ENCODE results near the gene RNF25. TPM values are rescaled to one million over a fixed set of nuclear protein-coding genes. Genes with fewer than 3 reads are reported as not detected.

Gene RNF25
- 35.3 and 40.7 TPM in 2 replicates for total RNA-seq (2021)
- long read RNA-seq, transcript RNF25-201 (10 exons, 1,914 nt) = major isoform, 172 of 200 reads
- long read RNA-seq, partial matches to known transcripts = 2 of 200 reads
- long read RNA-seq, other reads (novel, unspliced or antisense) = 26 of 200 reads

DNA sequence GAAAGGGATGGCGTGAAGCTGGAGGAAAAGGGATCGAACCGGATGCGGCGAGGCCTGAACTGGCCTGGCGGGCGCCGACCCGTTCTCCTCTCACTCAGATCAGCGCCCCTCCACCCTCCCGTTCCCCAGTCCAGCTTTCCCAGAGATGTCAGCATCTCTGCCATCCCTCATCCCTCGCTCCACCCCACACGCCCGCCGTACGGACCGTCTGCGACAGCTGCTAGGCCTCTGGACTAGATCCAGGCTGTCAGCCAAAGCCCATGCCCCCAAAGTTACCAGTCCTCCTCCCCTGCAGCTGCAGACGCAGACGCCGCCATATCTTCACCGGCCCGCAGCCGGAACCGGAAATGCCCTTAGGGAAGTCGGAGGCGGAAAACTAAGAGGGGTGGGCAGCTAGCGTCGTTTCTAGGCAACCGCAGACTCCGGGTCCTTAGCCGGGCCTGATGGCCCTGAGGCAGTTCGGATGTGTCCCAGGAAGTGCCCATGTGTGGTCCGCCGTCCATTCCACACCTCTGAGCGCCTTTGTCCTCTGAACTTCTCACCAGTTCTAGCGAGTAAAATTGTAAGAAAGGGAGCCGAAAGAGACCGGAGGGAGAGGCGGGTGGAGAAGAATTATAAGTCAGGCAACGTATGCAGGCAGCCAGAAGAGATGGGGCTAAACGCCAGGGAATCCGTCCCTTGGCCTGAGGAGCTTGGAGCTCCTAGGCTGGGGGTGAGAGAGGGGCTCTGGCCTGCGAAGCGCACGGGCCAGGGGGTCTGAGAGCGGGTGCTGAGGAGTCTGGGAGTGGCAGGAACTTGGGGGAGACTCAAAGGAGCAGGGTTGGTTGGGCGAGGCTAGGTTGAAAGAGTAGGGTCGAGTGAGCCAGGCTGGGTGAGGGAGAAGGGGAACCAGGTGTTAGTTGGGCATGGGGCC lies at the start of gene RNF25, which contains the start of gene STK36:
Gene RNF25 (minus strand): TSS at position 349 of the 913 bp plus-strand sequence. CDS start 32 bp downstream, at position 317.
Gene STK36 (plus strand): TSS at position 433 of the 913 bp plus-strand sequence. CDS start 744 bp downstream, outside the sequence.
- Histone ChIP-seq H2AK5ac (ENCODE audit: insufficient read length, low read length) (no peak within 1 kb of the TSS), H2BK12ac (ENCODE audit: insufficient read length, low read depth, low read length) (no peak within 1 kb of the TSS), H3T11ph (ENCODE audit: low read length) (no peak within 1 kb of the TSS), H3K79me1 (ENCODE audit: insufficient read depth, low read depth, low read length, poor library complexity, severe bottlenecking) (no peaks in the 10 kb centered on the region), H3K9me3 (ENCODE audit: control insufficient read depth, low read depth, low read length) (no peaks in the 10 kb centered on the region), H3K18ac (ENCODE audit: insufficient read length, low read depth, low read length) (peak within 1 kb of the TSS; percentile 88), H2BK15ac (ENCODE audit: low read depth, low read length) (no peak within 1 kb of the TSS), H2BK5ac (ENCODE audit: insufficient read length, low read length) (no peak within 1 kb of the TSS), H4K91ac (ENCODE audit: insufficient read length, low read depth, low read length) (no peak within 1 kb of the TSS), H3K27me3 (ENCODE audit: insufficient read depth, low read length) (no peaks in the 10 kb centered on the region), H3K27ac (ENCODE audit: insufficient read length, low read depth, low read length) (no peak within 1 kb of the TSS), H4K5ac (ENCODE audit: insufficient read length, low read depth, low read length) (no peak within 1 kb of the TSS), H3K14ac (ENCODE audit: insufficient read depth, low read length) (peak within 1 kb of the TSS; percentile 82; the same call in 1 of the 2 replicates), H2BK120ac (ENCODE audit: low read depth, low read length, poor library complexity, severe bottlenecking) (no peak within 1 kb of the TSS), H4K20me1 (ENCODE audit: control insufficient read depth, insufficient read depth, insufficient read length) (no peaks in the 10 kb centered on the region), H4K8ac (replicated peaks; ENCODE audit: insufficient read length, low read depth, low read length) (no peak within 1 kb of the TSS), H2BK20ac (ENCODE audit: low read depth, low read length, poor library complexity, severe bottlenecking) (no peak within 1 kb of the TSS), H3K9ac (ENCODE audit: extremely low read depth, insufficient read length, low read length) (peak within 1 kb of the TSS; percentile 84), H2AFZ (ENCODE audit: low read length) (peak within 1 kb of the TSS; percentile 63), H3K4me2 (ENCODE audit: insufficient read depth, insufficient read length, low read length) (peak within 1 kb of the TSS; percentile 86), H3K4me1 (ENCODE audit: insufficient read depth, low read length) (no peaks in the 10 kb centered on the region), H3K56ac (ENCODE audit: insufficient read length, low read depth, low read length) (no peak within 1 kb of the TSS), H3K4ac (ENCODE audit: low read depth, low read length) (no peak within 1 kb of the TSS), H3K23ac (ENCODE audit: insufficient read length, low read depth, low read length) (no peak within 1 kb of the TSS), H3K23me2 (ENCODE audit: insufficient read length, low read depth, low read length, poor library complexity, severe bottlenecking) (peaks cover 14% of the 10 kb centered on the region), H3K79me2 (ENCODE audit: insufficient read depth, low read length) (no peaks in the 10 kb centered on the region)
- H3K4me3 Mint-ChIP-seq = peak within 1 kb of the TSS; percentile 99 to 100
- peak within 1 kb of the TSS; percentile 97 to 100 (median 99) for H3K27ac Mint-ChIP-seq
- peaks cover 8 to 28% (median 23%) of the 10 kb centered on the region in 3 experiments; a peak in 6 of 7 replicates for H3K36me3 Mint-ChIP-seq (ENCODE audit: insufficient read depth in 1 of 3, low read depth in 3 of 3)
- H3K27me3 Mint-ChIP-seq (ENCODE audit: low read depth) = no peaks in the 10 kb centered on the region; the same call in 1 of the 2 replicates
- no CpG with 5 or more reads among the region's 49 CpGs for WGBS (ENCODE audit: extremely low coverage, insufficient read length, low lambda C conversion rate)
- H3K9me3 Mint-ChIP-seq = no peaks in the 10 kb centered on the region; a peak in 1 of 5 replicates
- peak; percentile 93 for DNase-seq
- TF ChIP-seq CTCF (conservative IDR thresholded peaks at IDR 0.05) = no peak
- peaks cover 12 to 14% of the 10 kb centered on the region in 2 experiments for H3K4me1 Mint-ChIP-seq

Data from H9 (cell line).